HepG2 (cell line): ENCODE measurements around the gene UNKL.

Experiments
- BRD4 ChIP-seq: sonication (generic); formaldehyde crosslinking; IDR thresholded peaks from 2 replicates; pipeline ENCODE4 v1.4.0; 2020; ENCODE audit warnings: missing genetic modification reagents
- CENPX ChIP-seq: sonication (generic); formaldehyde crosslinking; IDR thresholded peaks from 2 replicates; pipeline ENCODE4 v1.9.0; 2021; ENCODE audit warnings: mild to moderate bottlenecking, missing genetic modification reagents, moderate library complexity
- FOXP1 ChIP-seq, 2 experiments: fragments of 450-650 bp in 1 of 2; IDR thresholded peaks; 2 replicates each; pipeline ENCODE4 v1.6.1; 2017 to 2018; ENCODE audit warnings: antibody characterized with exemption in 1 of 2
- HOXA3 ChIP-seq: sonication (generic); formaldehyde crosslinking; IDR thresholded peaks from 2 replicates; pipeline ENCODE4 v1.5.0; 2020; ENCODE audit warnings: missing genetic modification reagents
- YY1 ChIP-seq: IDR thresholded peaks from 2 replicates; pipeline ENCODE4 v1.6.1; 2011; ENCODE audit warnings: low read length, low read depth, moderate library complexity, mild to moderate bottlenecking; ENCODE audit not compliant: insufficient read depth, insufficient replicate concordance

DNA sequence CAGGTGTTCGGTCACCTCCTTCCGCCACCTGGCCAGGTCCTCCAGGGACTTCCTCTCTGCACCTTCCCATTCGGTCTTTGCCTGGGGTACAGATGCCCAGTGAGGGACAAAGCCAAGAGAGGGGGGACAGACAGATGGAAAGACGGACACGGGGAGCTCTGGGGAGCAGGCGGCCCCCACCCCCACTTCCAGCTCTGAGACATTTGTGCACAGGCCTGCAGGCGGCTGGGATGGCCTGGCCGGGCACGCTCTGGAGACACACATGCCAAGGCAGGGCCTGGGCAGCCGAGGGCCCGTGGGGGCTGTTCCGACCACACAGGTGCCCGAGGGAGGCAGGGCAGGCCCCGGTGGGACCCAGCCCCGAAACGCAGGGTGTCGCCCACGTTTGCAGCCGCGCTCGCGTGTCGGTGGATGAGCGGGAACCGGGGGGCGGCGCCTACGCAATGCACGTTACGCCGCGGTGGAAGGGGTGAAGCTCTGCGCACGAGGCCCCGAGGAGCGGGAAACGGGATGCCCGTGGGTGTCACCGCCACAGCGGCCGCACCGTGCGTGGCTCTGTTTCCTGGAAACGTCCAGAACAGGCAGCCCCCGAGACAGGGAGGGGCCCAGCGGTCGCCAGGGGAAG is 22.3 kb upstream of the UNKL start:
- TF ChIP-seq BRD4 (CRISPR knock-in tag): no peak
- no peak for TF ChIP-seq CENPX (CRISPR knock-in tag)
- TF ChIP-seq HOXA3 (CRISPR knock-in tag): 0 out of 2 replicates have a peak, but pooled peaks have one; percentile 20
- TF ChIP-seq YY1: no peak
- TF ChIP-seq FOXP1 (IDR thresholded peaks at IDR 0.05): no peak
- no peak for TF ChIP-seq FOXP1 (CRISPR knock-in tag; IDR thresholded peaks at IDR 0.05)
